Tibial nerve (tissue), 3 donors: ENCODE measurements around the gene TYRO3.
A peak's percentile ranks its signal among the peaks of the same experiment; 100 is the strongest.

Experiments
- EP300 ChIP-seq, 2 donors: sonication (generic); formaldehyde crosslinking; IDR thresholded peaks; one replicate each; pipeline ENCODE4 v1.6.1; 2017; ENCODE audit warnings: antibody characterized with exemption in 2 of 2, mild to moderate bottlenecking in 1 of 2
- POLR2A ChIP-seq, 2 donors: fragments of 450-650 bp; IDR thresholded peaks; one replicate each; pipeline ENCODE4 v1.6.1; 2017; ENCODE audit warnings: antibody characterized with exemption in 2 of 2, mild to moderate bottlenecking in 2 of 2, moderate library complexity in 2 of 2

DNA sequence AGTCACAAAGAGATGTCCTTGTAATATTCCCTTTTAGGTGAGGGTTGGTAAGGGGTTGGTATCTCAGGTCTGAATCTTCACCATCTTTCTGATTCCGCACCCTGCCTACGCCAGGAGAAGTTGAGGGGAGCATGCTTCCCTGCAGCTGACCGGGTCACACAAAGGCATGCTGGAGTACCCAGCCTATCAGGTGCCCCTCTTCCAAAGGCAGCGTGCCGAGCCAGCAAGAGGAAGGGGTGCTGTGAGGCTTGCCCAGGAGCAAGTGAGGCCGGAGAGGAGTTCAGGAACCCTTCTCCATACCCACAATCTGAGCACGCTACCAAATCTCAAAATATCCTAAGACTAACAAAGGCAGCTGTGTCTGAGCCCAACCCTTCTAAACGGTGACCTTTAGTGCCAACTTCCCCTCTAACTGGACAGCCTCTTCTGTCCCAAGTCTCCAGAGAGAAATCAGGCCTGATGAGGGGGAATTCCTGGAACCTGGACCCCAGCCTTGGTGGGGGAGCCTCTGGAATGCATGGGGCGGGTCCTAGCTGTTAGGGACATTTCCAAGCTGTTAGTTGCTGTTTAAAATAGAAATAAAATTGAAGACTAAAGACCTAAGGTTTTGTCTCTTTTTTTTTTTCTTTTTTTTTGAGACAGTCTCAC, 19.8 kb downstream of the TYRO3 start:
- TF ChIP-seq POLR2A (IDR thresholded peaks at IDR 0.05) = no peak
- TF ChIP-seq EP300 (IDR thresholded peaks at IDR 0.05) = peak in 1 of 2 donors; percentile 6
